H1 (cell line): ENCODE results near the gene GNAI2. TPM values are rescaled to one million over a fixed set of nuclear protein-coding genes. Genes with fewer than 3 reads are reported as not detected.

Experiments
- ATF2 ChIP-seq: IDR thresholded peaks from 2 replicates; pipeline ENCODE4 v1.6.1; 2012; ENCODE audit warnings: low read length, inconsistent platforms
- CEBPB ChIP-seq: IDR thresholded peaks from 2 replicates; pipeline ENCODE4 v1.6.1; 2012; ENCODE audit warnings: low read depth, low read length
- CTBP2 ChIP-seq: IDR thresholded peaks from 2 replicates; pipeline ENCODE4 v1.7.0; 2011; ENCODE audit warnings: borderline replicate concordance, mild to moderate bottlenecking, moderate library complexity, mixed read lengths, low read length; ENCODE audit not compliant: insufficient read depth, insufficient read length
- POU5F1 ChIP-seq: IDR thresholded peaks from 2 replicates; pipeline ENCODE4 v1.6.1; 2011; ENCODE audit warnings: low read depth, mild to moderate bottlenecking, low read length, moderate library complexity
- TAF1 ChIP-seq: IDR thresholded peaks from 2 replicates; pipeline ENCODE4 v1.6.1; 2011; ENCODE audit warnings: mild to moderate bottlenecking, low read depth, low read length
- TAF7 ChIP-seq: optimal IDR thresholded peaks from 2 replicates; pipeline ENCODE3; 2011; ENCODE audit warnings: low read depth, mild to moderate bottlenecking, inconsistent platforms, low read length, moderate library complexity, borderline replicate concordance
- YY1 ChIP-seq: IDR thresholded peaks from 2 replicates; pipeline ENCODE4 v1.6.1; 2011; ENCODE audit warnings: low read depth, mild to moderate bottlenecking, low read length
- ZNF274 ChIP-seq: IDR thresholded peaks from 2 replicates; pipeline ENCODE4 v1.7.0; 2012; ENCODE audit warnings: low read length, borderline replicate concordance; ENCODE audit errors: extremely low read depth
- polyA plus RNA-seq, 7 experiments: library from polyadenylated mRNA; depleted of rRNA in 3 of 7; stranded (reverse) in 5 of 7; unstranded in 2 of 7; fragments of >200 nt in 5 of 7; fragments of 200-250 nt in 2 of 7; gene quantifications; 1 replicate in 5 of 7; 2 replicates in 1 of 7; 4 replicates in 1 of 7; pipeline versions ENCODE4 v1.2.1 to v1.2.3, GENCODE V29; 2011 to 2013; ENCODE audit warnings: missing spikeins in 2 of 7, mixed read lengths in 2 of 7
- total RNA-seq: library from RNA; stranded (reverse); fragmentation: NEBNext Ultra II Directional; extraction: Animal tissue kit (Norgen Biotek cat#: 25700); gene quantifications from 2 replicates; pipeline ENCODE4 v1.2.1, GENCODE V29; 2021

The GNAI2 gene
- total and polyA plus RNA-seq, 2 of the 8 experiments (the other 6 are each of a cell fraction or from before 2014, with no cell fraction given), result 168 to 539 TPM

- no peak for TF ChIP-seq CTBP2
- no peak for TF ChIP-seq TAF7
- no peak for TF ChIP-seq ATF2
- no peak for TF ChIP-seq TAF1
- TF ChIP-seq YY1, result no peak
- TF ChIP-seq POU5F1, result no peak
- TF ChIP-seq ZNF274, result no peak
- TF ChIP-seq CEBPB, result no peak
Observed at GRCh38 chr3:50268703-50269451, 32.9 kb downstream of the GNAI2 start, which contains the start of gene SEMA3B (continued).
